ENCODE results near the gene AGMAT. TPM values are rescaled to one million over a fixed set of nuclear protein-coding genes. Genes with fewer than 3 reads are reported as not detected.

AGMAT gene
- total and polyA plus RNA-seq, 9 of the 15 experiments (the other 6 are each of a cell fraction or from before 2014, with no cell fraction given): not detected

DNA sequence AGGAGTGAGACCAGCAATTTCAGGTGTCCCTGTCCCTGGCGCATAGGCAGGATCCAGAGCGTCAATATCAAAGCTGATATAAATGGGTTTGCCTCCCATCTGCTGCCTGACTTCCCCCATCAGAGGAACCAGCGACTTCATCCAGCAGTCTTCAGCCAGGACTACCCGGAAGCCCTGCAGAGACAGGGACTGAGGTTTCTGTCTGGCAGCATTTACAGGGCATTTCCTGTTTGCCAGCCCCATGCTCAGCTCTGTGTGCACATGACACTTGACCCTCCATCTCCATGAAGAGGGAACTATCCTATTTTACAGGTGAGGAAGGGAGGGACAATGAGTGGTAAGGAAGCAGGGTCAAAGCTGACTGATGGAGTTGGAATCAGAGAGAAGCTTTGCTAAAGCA, 7.2 kb downstream of the AGMAT start (continued):
- no peak for TF ChIP-seq KHSRP (IDR thresholded peaks at IDR 0.05)
- no peak for TF ChIP-seq CBFB (CRISPR knock-in tag; IDR thresholded peaks at IDR 0.05)

DNA sequence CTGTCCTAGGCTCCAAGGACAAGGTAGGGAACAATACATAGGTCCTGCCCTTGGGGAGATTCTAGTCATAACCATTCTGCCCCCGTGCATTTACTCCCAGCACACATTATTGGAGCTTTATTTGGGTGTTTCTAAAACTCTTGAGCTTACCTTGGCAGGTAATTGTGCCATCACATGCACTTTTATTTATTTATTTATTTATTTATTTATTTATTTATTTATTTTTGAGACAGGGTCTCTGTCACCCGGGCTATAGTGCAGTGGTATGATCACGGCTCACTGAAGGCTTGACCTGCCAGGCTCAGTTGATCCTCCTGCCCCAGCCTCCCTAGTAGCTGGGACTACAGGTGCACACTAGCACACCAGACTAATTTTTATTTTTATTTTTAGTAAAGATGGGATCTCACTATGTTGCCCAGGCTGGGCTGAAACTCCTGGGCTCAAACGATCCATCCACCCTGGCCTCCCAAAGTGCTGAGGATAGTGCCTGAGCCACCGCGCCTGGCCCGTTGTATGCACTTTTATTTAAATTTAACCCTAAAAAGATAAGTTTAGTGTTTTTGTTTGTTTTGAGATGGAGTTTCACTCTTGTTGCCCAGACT, 9.2 kb downstream of the AGMAT start:
- Histone ChIP-seq H2AFZ (ENCODE audit: low read depth, low read length) (no peak overlapping the region), H3K27me3 (ENCODE audit: control insufficient read depth in 2 of 2, insufficient read depth in 2 of 2, low read length in 2 of 2) (no peaks in the 10 kb centered on the region), H4K20me1 (replicated peaks; ENCODE audit: control insufficient read depth, insufficient read depth, low read length) (no peaks in the 10 kb centered on the region), H3K79me2 (ENCODE audit: control insufficient read depth, insufficient read depth, low read length) (no peaks in the 10 kb centered on the region), H3K9ac (ENCODE audit: insufficient read depth in 1 of 2, low read depth in 2 of 2, low read length in 2 of 2) (no peak overlapping the region), H3K4me3 (no peak overlapping the region), H3K4me1 (replicated peaks in 1 of 2; ENCODE audit: control insufficient read depth in 2 of 2, insufficient read depth in 2 of 2, low read length in 2 of 2) (peaks cover 0 to 5% of the 10 kb centered on the region in 2 experiments; a peak in 2 of 5 replicates), H3K9me1 (ENCODE audit: control insufficient read depth, insufficient read depth, low read length) (no peaks in the 10 kb centered on the region), H3K36me3 (ENCODE audit: control insufficient read depth, insufficient read depth, low read length) (peaks cover 9% of the 10 kb centered on the region; the same call in 2 of the 3 replicates), H3K4me2 (ENCODE audit: insufficient read depth, low read length) (no peak overlapping the region), H3K9me3 (replicated peaks; ENCODE audit: control insufficient read depth, insufficient read depth, low read depth, low read length) (no peaks in the 10 kb centered on the region), H3K27ac (ENCODE audit: extremely low read depth, low read depth, low read length) (no peak overlapping the region)
- POLR2A ChIA-PET: interaction anchor here (1.0 kb wide), 1 partner anchor 16 kb away, joined by 3 read pairs; no protein-coding TSS in a partner anchor
- intact Hi-C loops (cut with micrococcal nuclease) (no loop called here), in situ Hi-C loops (cut with MboI) (no loop called here)
- no TSS peak for BruUV-seq (replicated peaks)
- CTCF ChIA-PET (ENCODE audit: low intra/inter-chr PET ratio): no interaction called here
- no peak for ATAC-seq
- no peak for DNase-seq (ENCODE audit: extremely low read depth in 1 of 4, low spot score in 3 of 4)
- TF ChIP-seq ZNF121 (CRISPR knock-in tag; conservative IDR thresholded peaks at IDR 0.05) (peak; percentile 93), TCF7L2 (IDR thresholded peaks at IDR 0.05; ENCODE audit: low read depth, low read length) (no peak)
- no peak for FAIRE-seq
- 82% methylated on average over 7 of the region's 7 CpGs for WGBS (ENCODE audit: insufficient coverage, low coverage, missing lambda C conversion rate)

DNA sequence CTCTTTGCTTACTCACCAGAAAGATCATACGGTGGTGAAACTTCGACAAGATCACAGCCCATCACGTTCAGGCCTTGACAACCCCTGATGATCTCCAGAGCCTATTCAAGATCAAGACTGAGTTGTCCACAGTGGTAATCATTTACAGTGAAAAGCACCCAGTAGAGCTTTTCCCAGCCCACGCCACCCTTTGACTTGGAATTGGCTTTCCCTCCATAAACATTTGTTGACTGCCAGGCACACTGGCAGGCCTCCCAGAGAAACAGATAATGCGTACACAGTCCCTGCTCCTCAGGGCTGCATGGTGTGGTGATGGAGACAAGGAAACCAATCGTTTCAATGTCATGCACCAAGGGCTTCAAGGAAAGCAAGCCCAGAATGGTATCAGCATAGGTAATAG, 10.1 kb downstream of the AGMAT start:
- in situ Hi-C loops (cut with MboI): no loop called here
- no peak overlapping the region for H3K27ac ChIP-seq (ENCODE audit: extremely low read depth, low read depth, low read length)
- TF ChIP-seq, protein P1, sequence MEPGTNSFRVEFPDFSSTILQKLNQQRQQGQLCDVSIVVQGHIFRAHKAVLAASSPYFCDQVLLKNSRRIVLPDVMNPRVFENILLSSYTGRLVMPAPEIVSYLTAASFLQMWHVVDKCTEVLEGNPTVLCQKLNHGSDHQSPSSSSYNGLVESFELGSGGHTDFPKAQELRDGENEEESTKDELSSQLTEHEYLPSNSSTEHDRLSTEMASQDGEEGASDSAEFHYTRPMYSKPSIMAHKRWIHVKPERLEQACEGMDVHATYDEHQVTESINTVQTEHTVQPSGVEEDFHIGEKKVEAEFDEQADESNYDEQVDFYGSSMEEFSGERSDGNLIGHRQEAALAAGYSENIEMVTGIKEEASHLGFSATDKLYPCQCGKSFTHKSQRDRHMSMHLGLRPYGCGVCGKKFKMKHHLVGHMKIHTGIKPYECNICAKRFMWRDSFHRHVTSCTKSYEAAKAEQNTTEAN (CRISPR knock-in tag; IDR thresholded peaks at IDR 0.05): no peak
- TF ChIP-seq FOXK2 (conservative IDR thresholded peaks at IDR 0.05 in 1 of 2, IDR thresholded peaks at IDR 0.05 in 1 of 2; ENCODE audit: low read depth in 2 of 2) (no peak), HLTF (IDR thresholded peaks at IDR 0.05) (no peak), ZFP1 (CRISPR knock-in tag; IDR thresholded peaks at IDR 0.05) (no peak), IFI16 (CRISPR knock-in tag; IDR thresholded peaks at IDR 0.05) (no peak), RAD21 (CRISPR knock-in tag; conservative IDR thresholded peaks at IDR 0.05 in 1 of 2, IDR thresholded peaks at IDR 0.05 in 1 of 2) (no peak)
- TF ChIP-seq, protein P2, sequence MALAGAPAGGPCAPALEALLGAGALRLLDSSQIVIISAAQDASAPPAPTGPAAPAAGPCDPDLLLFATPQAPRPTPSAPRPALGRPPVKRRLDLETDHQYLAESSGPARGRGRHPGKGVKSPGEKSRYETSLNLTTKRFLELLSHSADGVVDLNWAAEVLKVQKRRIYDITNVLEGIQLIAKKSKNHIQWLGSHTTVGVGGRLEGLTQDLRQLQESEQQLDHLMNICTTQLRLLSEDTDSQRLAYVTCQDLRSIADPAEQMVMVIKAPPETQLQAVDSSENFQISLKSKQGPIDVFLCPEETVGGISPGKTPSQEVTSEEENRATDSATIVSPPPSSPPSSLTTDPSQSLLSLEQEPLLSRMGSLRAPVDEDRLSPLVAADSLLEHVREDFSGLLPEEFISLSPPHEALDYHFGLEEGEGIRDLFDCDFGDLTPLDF (CRISPR knock-in tag; IDR thresholded peaks at IDR 0.05): no peak

More for the DNA sequence above, 10.1 kb downstream of the AGMAT start:
- Histone ChIP-seq H2AFZ (ENCODE audit: low read depth, low read length) (no peak overlapping the region), H3K4me2 (ENCODE audit: insufficient read depth, low read length) (no peak overlapping the region), H3K79me2 (ENCODE audit: control insufficient read depth, insufficient read depth, low read length) (no peaks in the 10 kb centered on the region), H3K9ac (ENCODE audit: insufficient read depth in 1 of 2, low read depth in 2 of 2, low read length in 2 of 2) (no peak overlapping the region), H3K9me3 (replicated peaks; ENCODE audit: control insufficient read depth, insufficient read depth, low read depth, low read length) (no peaks in the 10 kb centered on the region), H3K9me1 (ENCODE audit: control insufficient read depth, insufficient read depth, low read length) (no peaks in the 10 kb centered on the region), H3K36me3 (ENCODE audit: control insufficient read depth, insufficient read depth, low read length) (peaks cover 15% of the 10 kb centered on the region; the same call in 2 of the 3 replicates), H3K4me3 (no peak overlapping the region), H3K4me1 (replicated peaks in 1 of 2; ENCODE audit: control insufficient read depth in 2 of 2, insufficient read depth in 2 of 2, low read length in 2 of 2) (peaks cover 0 to 5% of the 10 kb centered on the region in 2 experiments; a peak in 2 of 5 replicates), H4K20me1 (replicated peaks; ENCODE audit: control insufficient read depth, insufficient read depth, low read length) (no peaks in the 10 kb centered on the region), H3K27me3 (ENCODE audit: control insufficient read depth in 2 of 2, insufficient read depth in 2 of 2, low read length in 2 of 2) (no peaks in the 10 kb centered on the region)
- intact Hi-C loops (cut with micrococcal nuclease): no loop called here
- FAIRE-seq: no peak
- 73% methylated on average over 6 of the region's 6 CpGs for WGBS (ENCODE audit: insufficient coverage, low coverage, missing lambda C conversion rate)
- DNase-seq (ENCODE audit: extremely low read depth in 1 of 4, low spot score in 3 of 4): no peak
- ChIA-PET POLR2A (interaction anchor here (1.5 to 1.8 kb wide), 2 partner anchors 13 to 29 kb away, joined by 6 to 8 read pairs; no protein-coding TSS in a partner anchor), CTCF (ENCODE audit: low intra/inter-chr PET ratio) (no interaction called here)
- no TSS peak for BruUV-seq (replicated peaks)
- no peak for ATAC-seq

Data from K562 (cell line).